ENCODE measurements around the gene NR1D2. TPM values are rescaled to one million over a fixed set of nuclear protein-coding genes. Genes with fewer than 3 reads are reported as not detected.

NR1D2 gene
- total and polyA plus RNA-seq, 11 donors, result 5.6 to 62.1 (median 27.4) TPM

- ATAC-seq, result peak in 1 of 4 donors; percentile 36
- Histone ChIP-seq H3K4me3 (no peak overlapping the region), H3K27me3 (no peaks in the 10 kb centered on the region), H3K36me3 (no peaks in the 10 kb centered on the region), H3K9me3 (no peaks in the 10 kb centered on the region), H3K27ac (peak overlapping the region in 2 of 12 donors; percentile 13 to 33), H3K4me1 (peaks cover 0 to 31% (median 15%) of the 10 kb centered on the region in 12 donors)
- DNase-seq, result no peak
- intact Hi-C loops (cut with DNase I), result loop anchor here in 2 of 10 donors (10.0 kb wide), 2 partner anchors 503 to 693 kb away; partner anchors contain the start of gene THRB (in 1 of the 2)
- 67 to 78% (median 74%) methylated on average over 9 of the region's 9 CpGs for WGBS, 4 donors
- TF ChIP-seq POLR2A (IDR thresholded peaks at IDR 0.05), result no peak
- TF ChIP-seq, protein P1, sequence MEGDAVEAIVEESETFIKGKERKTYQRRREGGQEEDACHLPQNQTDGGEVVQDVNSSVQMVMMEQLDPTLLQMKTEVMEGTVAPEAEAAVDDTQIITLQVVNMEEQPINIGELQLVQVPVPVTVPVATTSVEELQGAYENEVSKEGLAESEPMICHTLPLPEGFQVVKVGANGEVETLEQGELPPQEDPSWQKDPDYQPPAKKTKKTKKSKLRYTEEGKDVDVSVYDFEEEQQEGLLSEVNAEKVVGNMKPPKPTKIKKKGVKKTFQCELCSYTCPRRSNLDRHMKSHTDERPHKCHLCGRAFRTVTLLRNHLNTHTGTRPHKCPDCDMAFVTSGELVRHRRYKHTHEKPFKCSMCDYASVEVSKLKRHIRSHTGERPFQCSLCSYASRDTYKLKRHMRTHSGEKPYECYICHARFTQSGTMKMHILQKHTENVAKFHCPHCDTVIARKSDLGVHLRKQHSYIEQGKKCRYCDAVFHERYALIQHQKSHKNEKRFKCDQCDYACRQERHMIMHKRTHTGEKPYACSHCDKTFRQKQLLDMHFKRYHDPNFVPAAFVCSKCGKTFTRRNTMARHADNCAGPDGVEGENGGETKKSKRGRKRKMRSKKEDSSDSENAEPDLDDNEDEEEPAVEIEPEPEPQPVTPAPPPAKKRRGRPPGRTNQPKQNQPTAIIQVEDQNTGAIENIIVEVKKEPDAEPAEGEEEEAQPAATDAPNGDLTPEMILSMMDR (IDR thresholded peaks at IDR 0.05), result no peak
These were observed 46.9 kb downstream of the NR1D2 start for GRCh38 chr3:23991683-23992628.

GRCh38 chr3:23993556-23994243 lies 48.6 kb downstream of the NR1D2 start:
- Histone ChIP-seq H3K4me3 (no peak overlapping the region), H3K27ac (peak overlapping the region in 4 of 12 donors; percentile 16 to 50 (median 27)), H3K9me3 (no peaks in the 10 kb centered on the region), H3K4me1 (peaks cover 0 to 31% (median 15%) of the 10 kb centered on the region in 12 donors), H3K36me3 (no peaks in the 10 kb centered on the region), H3K27me3 (no peaks in the 10 kb centered on the region)
- TF ChIP-seq POLR2A (IDR thresholded peaks at IDR 0.05), result no peak
- TF ChIP-seq, protein P1 (IDR thresholded peaks at IDR 0.05), result no peak
- ATAC-seq (peak; percentile 30 to 45 (median 37)), DNase-seq (no peak)
- intact Hi-C loops (cut with DNase I), result loop anchor here in 2 of 10 donors (10.0 kb wide), 2 partner anchors 501 to 691 kb away; partner anchors contain the start of gene THRB (in 1 of the 2)
- 59 to 72% (median 64%) methylated on average over 5 of the region's 5 CpGs for WGBS, 4 donors

GRCh38 chr3:23994244-23994569 lies 49.1 kb downstream of the NR1D2 start:
- H3K9me3 ChIP-seq, result no peaks in the 10 kb centered on the region
- H3K36me3 ChIP-seq, result no peaks in the 10 kb centered on the region
- peak overlapping the region in 2 of 12 donors; percentile 21 to 33 for H3K27ac ChIP-seq
- intact Hi-C loops (cut with DNase I), result loop anchor here in 2 of 10 donors (10.0 kb wide), 2 partner anchors 501 to 691 kb away; partner anchors contain the start of gene THRB (in 1 of the 2)
- WGBS, 4 donors, result 11 to 26% (median 16%) methylated on average over 4 of the region's 4 CpGs
- DNase-seq (no peak), ATAC-seq (peak in 3 of 4 donors; percentile 50 to 69 (median 62))
- H3K4me3 ChIP-seq, result no peak overlapping the region
- peaks cover 0 to 33% (median 15%) of the 10 kb centered on the region in 12 donors for H3K4me1 ChIP-seq
- no peaks in the 10 kb centered on the region for H3K27me3 ChIP-seq
- TF ChIP-seq POLR2A (IDR thresholded peaks at IDR 0.05), result no peak

DNA sequence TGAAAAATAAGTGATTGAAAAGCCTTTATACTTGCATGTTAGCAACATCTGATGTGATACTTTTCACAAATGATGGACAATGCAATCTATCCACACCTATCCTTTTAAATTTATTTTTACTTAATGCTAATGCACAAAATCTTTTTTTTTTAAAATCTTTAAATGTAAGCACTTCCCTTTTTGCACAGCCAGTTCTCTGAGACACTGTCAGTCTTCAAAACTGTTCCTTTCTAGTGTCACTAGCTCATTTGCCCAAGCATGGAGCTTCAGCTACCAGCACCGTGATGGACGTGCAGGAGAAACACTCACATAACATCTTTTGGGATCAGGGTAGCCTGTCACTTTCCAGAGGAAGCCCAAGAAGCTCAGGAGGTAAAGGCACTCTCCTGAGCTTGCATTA lies 50.1 kb downstream of the NR1D2 start:
- intact Hi-C loops (cut with DNase I), result loop anchor here in 7 of 10 donors (5.0 to 10.0 kb wide), 4 partner anchors 242 to 690 kb away; partner anchors contain the start of gene THRB (in 1 of the 7)
- H3K27ac ChIP-seq, result no peak overlapping the region
- H3K27me3 ChIP-seq, result no peaks in the 10 kb centered on the region
- H3K4me3 ChIP-seq, result no peak overlapping the region
- WGBS, 4 donors, result 86 to 98% (median 90%) methylated on average over 2 of the region's 2 CpGs
- H3K9me3 ChIP-seq, result no peaks in the 10 kb centered on the region
- H3K36me3 ChIP-seq, result no peaks in the 10 kb centered on the region
- no peak for TF ChIP-seq POLR2A (IDR thresholded peaks at IDR 0.05)
- TF ChIP-seq, protein P1 (IDR thresholded peaks at IDR 0.05), result no peak
- ATAC-seq, result no peak
- no peak for DNase-seq
- peaks cover 0 to 36% (median 15%) of the 10 kb centered on the region in 12 donors for H3K4me1 ChIP-seq
